NCI-H345 treated with DMSO at 0.1 percent for 48 hours (cell line): ENCODE results near the gene ABHD1.
A peak's percentile ranks its signal among the peaks of the same experiment; 100 is the strongest.
"Not testable (repeated sequence)": the region's sequence is repeated elsewhere in the genome, so short reads cannot be mapped to it uniquely, and the experiment has no call there.

Experiments
- DNase-seq: peaks from one replicate; lab custom pipeline; 2025; ENCODE audit not compliant: unreplicated experiment; lab: John Stamatoyannopoulos, UW

Gene ABHD1

GRCh38 chr2:27123302-27124150, at the start of gene ABHD1:
Gene ABHD1, plus strand, starts transcription at chr2:27123815. Its CDS starts 134 bp downstream, at chr2:27123949.
- peak; percentile 17 for DNase-seq

GRCh38 chr2:27074738-27075565, 48.7 kb upstream of the ABHD1 start:
- DNase-seq = peak; percentile 22

GRCh38 chr2:27075566-27075871, 48.1 kb upstream of the ABHD1 start:
- DNase-seq = not testable (repeated sequence)

GRCh38 chr2:27076323-27076722, 47.3 kb upstream of the ABHD1 start:
- DNase-seq = no peak

- DNase-seq = no peak
Observed at GRCh38 chr2:27077231-27077630, 46.4 kb upstream of the ABHD1 start.

GRCh38 chr2:27078267-27079194, 45.1 kb upstream of the ABHD1 start, which contains the start of gene EMILIN1:
Gene EMILIN1, plus strand, starts transcription at chr2:27078615. Its CDS starts 451 bp downstream, at chr2:27079066.
- no peak for DNase-seq

GRCh38 chr2:27079233-27080139, 44.1 kb upstream of the ABHD1 start:
- no peak for DNase-seq

- DNase-seq = no peak
Observed at GRCh38 chr2:27080140-27080469, 43.5 kb upstream of the ABHD1 start.

GRCh38 chr2:27080603-27080936, 43.0 kb upstream of the ABHD1 start:
- no peak for DNase-seq

- DNase-seq = no peak
Observed at GRCh38 chr2:27081984-27082772, 41.4 kb upstream of the ABHD1 start.

GRCh38 chr2:27082773-27083409, 40.7 kb upstream of the ABHD1 start:
- no peak for DNase-seq

- DNase-seq = no peak
Observed at GRCh38 chr2:27083410-27084296, 40.0 kb upstream of the ABHD1 start.

- DNase-seq = no peak
Observed at GRCh38 chr2:27084297-27085061, 39.1 kb upstream of the ABHD1 start.

GRCh38 chr2:27085062-27085672, 38.4 kb upstream of the ABHD1 start:
- DNase-seq = no peak

- peak; percentile 16 for DNase-seq
Observed at GRCh38 chr2:27085673-27086089, 37.9 kb upstream of the ABHD1 start.

GRCh38 chr2:27086090-27086723, 37.4 kb upstream of the ABHD1 start:
- DNase-seq = peak; percentile 92
